ENCODE results near the gene GRPR.

DNA sequence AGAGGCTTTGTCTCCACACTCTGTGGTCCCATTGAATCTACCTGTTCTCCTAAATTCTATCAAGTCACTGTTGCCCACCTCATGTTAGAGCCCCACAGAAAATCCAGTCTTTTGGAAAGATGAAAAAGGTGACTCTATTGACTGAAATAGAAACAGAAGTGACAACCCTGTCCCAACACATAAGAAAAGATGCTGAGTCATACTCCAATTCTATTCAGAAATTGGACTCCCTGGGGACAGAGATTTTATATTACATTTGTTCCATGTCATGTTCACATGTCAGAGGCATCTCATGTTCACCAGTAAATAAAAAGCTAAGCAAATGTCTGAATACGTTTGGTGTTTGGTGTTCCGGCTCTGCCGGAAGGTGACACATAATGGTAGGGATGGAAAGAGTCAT, 2.9 kb upstream of the GRPR start:
- TF ChIP-seq, protein P1, sequence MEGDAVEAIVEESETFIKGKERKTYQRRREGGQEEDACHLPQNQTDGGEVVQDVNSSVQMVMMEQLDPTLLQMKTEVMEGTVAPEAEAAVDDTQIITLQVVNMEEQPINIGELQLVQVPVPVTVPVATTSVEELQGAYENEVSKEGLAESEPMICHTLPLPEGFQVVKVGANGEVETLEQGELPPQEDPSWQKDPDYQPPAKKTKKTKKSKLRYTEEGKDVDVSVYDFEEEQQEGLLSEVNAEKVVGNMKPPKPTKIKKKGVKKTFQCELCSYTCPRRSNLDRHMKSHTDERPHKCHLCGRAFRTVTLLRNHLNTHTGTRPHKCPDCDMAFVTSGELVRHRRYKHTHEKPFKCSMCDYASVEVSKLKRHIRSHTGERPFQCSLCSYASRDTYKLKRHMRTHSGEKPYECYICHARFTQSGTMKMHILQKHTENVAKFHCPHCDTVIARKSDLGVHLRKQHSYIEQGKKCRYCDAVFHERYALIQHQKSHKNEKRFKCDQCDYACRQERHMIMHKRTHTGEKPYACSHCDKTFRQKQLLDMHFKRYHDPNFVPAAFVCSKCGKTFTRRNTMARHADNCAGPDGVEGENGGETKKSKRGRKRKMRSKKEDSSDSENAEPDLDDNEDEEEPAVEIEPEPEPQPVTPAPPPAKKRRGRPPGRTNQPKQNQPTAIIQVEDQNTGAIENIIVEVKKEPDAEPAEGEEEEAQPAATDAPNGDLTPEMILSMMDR (IDR thresholded peaks at IDR 0.05), result no peak
- TF ChIP-seq POLR2A (IDR thresholded peaks at IDR 0.05), result no peak

Data from Peyer's patch (tissue), 4 donors.